HG03135 (cell line): ENCODE measurements around the gene NPY4R2.
"Not testable (repeated sequence)": the region's sequence is repeated elsewhere in the genome, so short reads cannot be mapped to it uniquely, and the experiment has no call there.

Experiments used
- ATAC-seq: cut with Tn5 transposase; IDR thresholded peaks from one replicate; pipeline ENCODE4 v1.9.1; 2021; ENCODE audit warnings: mild to moderate bottlenecking, moderate library complexity; ENCODE audit not compliant: unreplicated experiment

Gene NPY4R2

GRCh38 chr10:47932824-47933223 lies 14.4 kb downstream of the NPY4R2 start:
- ATAC-seq: not testable (repeated sequence)

GRCh38 chr10:47933462-47933861 lies 15.0 kb downstream of the NPY4R2 start:
- ATAC-seq: not testable (repeated sequence)

GRCh38 chr10:47936772-47937228 lies 18.3 kb downstream of the NPY4R2 start:
- ATAC-seq: not testable (repeated sequence)

- ATAC-seq: not testable (repeated sequence)
Observed at GRCh38 chr10:47937634-47938033, 19.2 kb downstream of the NPY4R2 start.

- ATAC-seq: not testable (repeated sequence)
Observed at GRCh38 chr10:47940821-47941220, 22.4 kb downstream of the NPY4R2 start.

GRCh38 chr10:47941379-47941778 lies 22.9 kb downstream of the NPY4R2 start:
- ATAC-seq: not testable (repeated sequence)

- ATAC-seq: not testable (repeated sequence)
Observed at GRCh38 chr10:47942351-47943019, 24.0 kb downstream of the NPY4R2 start.

- ATAC-seq: not testable (repeated sequence)
Observed at GRCh38 chr10:47943328-47943727, 24.9 kb downstream of the NPY4R2 start.

- ATAC-seq: not testable (repeated sequence)
Observed at GRCh38 chr10:47947424-47947823, 29.0 kb downstream of the NPY4R2 start.

GRCh38 chr10:47957158-47957557 lies 38.7 kb downstream of the NPY4R2 start:
- not testable (repeated sequence) for ATAC-seq

GRCh38 chr10:47959677-47960076 lies 41.2 kb downstream of the NPY4R2 start:
- ATAC-seq: not testable (repeated sequence)

GRCh38 chr10:47960699-47961098 lies 42.2 kb downstream of the NPY4R2 start:
- not testable (repeated sequence) for ATAC-seq

GRCh38 chr10:47962785-47963184 lies 44.3 kb downstream of the NPY4R2 start:
- ATAC-seq: not testable (repeated sequence)

GRCh38 chr10:47964280-47965063 lies 46.0 kb downstream of the NPY4R2 start:
- not testable (repeated sequence) for ATAC-seq

GRCh38 chr10:47968988-47969387 lies 50.5 kb downstream of the NPY4R2 start:
- ATAC-seq: not testable (repeated sequence)

GRCh38 chr10:47970047-47970446 lies 51.6 kb downstream of the NPY4R2 start:
- ATAC-seq: not testable (repeated sequence)

GRCh38 chr10:47971598-47971997 lies 53.1 kb downstream of the NPY4R2 start:
- not testable (repeated sequence) for ATAC-seq

GRCh38 chr10:47972077-47972476 lies 53.6 kb downstream of the NPY4R2 start:
- ATAC-seq: not testable (repeated sequence)
